GM12878 (cell line): Measurements from ENCODE around the gene FBLN1. TPM values are rescaled to one million over a fixed set of nuclear protein-coding genes. Genes with fewer than 3 reads are reported as not detected.

ENCODE experiments used
- ATAC-seq: fragments of 200-7000 bp; cut with Tn5 transposase; 3 replicates; pipeline ENCODE4 v1.9.1; 2020; ENCODE audit warnings: mild to moderate bottlenecking, moderate library complexity
- BruUV-seq: library from RNA; stranded (reverse); fragments of 400-500 nt; replicated peaks from 2 replicates; lab custom pipeline; 2021; lab: Mats Ljungman, UMichigan
- CTCF ChIA-PET: fragments of 300-600 bp; sonication (Branson Sonifier 250); formaldehyde crosslinking; extraction: SDS; loops from one replicate; lab custom pipeline; 2021; ENCODE audit warnings: inconsistent platforms; lab: Yijun Ruan, JAX
- POLR2A ChIA-PET: fragments of 350-600 bp; formaldehyde crosslinking; extraction: SDS; loops from one replicate; lab custom pipeline; 2021; ENCODE audit warnings: inconsistent platforms; lab: Charles Lee
- RAD21 ChIA-PET: fragments of 300-600 bp; sonication (Branson Sonifier 250); formaldehyde crosslinking; loops from one replicate; lab custom pipeline; 2023; ENCODE audit warnings: antibody characterized with exemption; ENCODE audit not compliant: unreplicated experiment; lab: Charles Lee
- SMC1A ChIA-PET: fragments of 300-600 bp; sonication (Branson Sonifier 250); formaldehyde crosslinking; loops from one replicate; lab custom pipeline; 2023; ENCODE audit not compliant: unreplicated experiment, uncharacterized antibody; lab: Charles Lee
- DNase-seq: peaks from one replicate; pipeline ENCODE4 v3.0.0-alpha.2; 2011; ENCODE audit warnings: low read depth, low spot score
- FAIRE-seq: peaks from 3 replicates; lab custom pipeline; 2011; peaks lifted over from hg19 to GRCh38; lab: Jason Lieb, UNC
- H2AFZ ChIP-seq: 2 replicates; pipeline ENCODE4 v1.6.0; 2011; ENCODE audit warnings: low read depth, low read length, control low read depth; ENCODE audit not compliant: control insufficient read depth
- H3K27ac ChIP-seq: 2 replicates; pipeline ENCODE4 v1.5.1; 2011; ENCODE audit warnings: control low read depth; ENCODE audit not compliant: control insufficient read depth, insufficient read depth
- H3K27me3 ChIP-seq, 2 experiments: replicated peaks in 1 of 2; 2 replicates each; pipeline versions ENCODE4 v1.6.0 to v1.6.1; 2011; ENCODE audit warnings: low read length in 1 of 2; ENCODE audit not compliant: control insufficient read depth in 2 of 2, insufficient read depth in 2 of 2
- H3K36me3 ChIP-seq, 2 experiments: 2 replicates each; pipeline ENCODE4 v1.5.1; 2011; ENCODE audit warnings: low read length in 1 of 2; ENCODE audit not compliant: control insufficient read depth in 2 of 2, insufficient read depth in 2 of 2
- H3K4me1 ChIP-seq: 2 replicates; pipeline ENCODE4 v1.6.1; 2011; ENCODE audit warnings: mild to moderate bottlenecking, low read length, moderate library complexity, mixed read lengths; ENCODE audit not compliant: control insufficient read depth, insufficient read depth
- H3K4me2 ChIP-seq: 2 replicates; pipeline ENCODE4 v1.6.0; 2011; ENCODE audit warnings: control low read depth; ENCODE audit not compliant: control insufficient read depth, insufficient read depth
- H3K4me3 ChIP-seq: fragments of 200-600 bp; sonication (generic); 2 replicates; pipeline ENCODE4 v1.5.1; 2016
- H3K79me2 ChIP-seq: 2 replicates; pipeline ENCODE4 v1.6.0; 2011; ENCODE audit warnings: low read length; ENCODE audit not compliant: control insufficient read depth, insufficient read depth
- H3K9ac ChIP-seq: 2 replicates; pipeline ENCODE4 v1.8.0; 2011; ENCODE audit warnings: low read length, control low read depth, mixed read lengths; ENCODE audit not compliant: control insufficient read depth, insufficient read depth
- H3K9me3 ChIP-seq: replicated peaks from 3 replicates; pipeline ENCODE4 v1.5.1; 2011; ENCODE audit warnings: mild to moderate bottlenecking, low read length; ENCODE audit not compliant: control insufficient read depth, insufficient read depth
- H4K20me1 ChIP-seq: 2 replicates; pipeline ENCODE4 v1.6.0; 2011; ENCODE audit not compliant: control insufficient read depth, insufficient read depth
- GABPA ChIP-seq: IDR thresholded peaks from 2 replicates; pipeline ENCODE4 v1.6.1; 2014; ENCODE audit warnings: antibody characterized with exemption, low read depth, mild to moderate bottlenecking, inconsistent platforms
- NR2F1 ChIP-seq: fragments of 450-650 bp; conservative IDR thresholded peaks from 2 replicates; pipeline ENCODE4 v1.6.1; 2017; ENCODE audit warnings: mild to moderate bottlenecking
- SIX5 ChIP-seq: IDR thresholded peaks from 2 replicates; pipeline ENCODE4 v1.6.1; 2011; ENCODE audit warnings: mild to moderate bottlenecking, low read depth, low read length, moderate library complexity; ENCODE audit not compliant: severe bottlenecking
- SREBF2 ChIP-seq: IDR thresholded peaks from 2 replicates; pipeline ENCODE4 v1.6.1; 2012; ENCODE audit warnings: mild to moderate bottlenecking, low read length
- TCF12 ChIP-seq: IDR thresholded peaks from 2 replicates; pipeline ENCODE4 v1.6.1; 2011; ENCODE audit warnings: low read depth, mild to moderate bottlenecking, low read length
- YY1 ChIP-seq: IDR thresholded peaks from 2 replicates; pipeline ENCODE4 v1.6.1; 2011; ENCODE audit warnings: low read depth, mild to moderate bottlenecking, low read length
- ZBED1 ChIP-seq: IDR thresholded peaks from 2 replicates; pipeline ENCODE4 v1.6.1; 2016; ENCODE audit warnings: borderline replicate concordance
- WGBS: methylation state at CpG from one replicate; pipeline ENCODE4 v1.1.6; 2016; ENCODE audit warnings: low lambda C conversion rate; ENCODE audit not compliant: insufficient replicate concordance, insufficient coverage; ENCODE audit errors: missing lambda C conversion rate; 5-methylcytosine and 5-hydroxymethylcytosine counted together
- in situ Hi-C: fragments of 300-500 bp; cut with MboI; formaldehyde crosslinking; loops from 9 replicates; pipeline ENCODE4 v1.14.3; 2018; ENCODE audit warnings: mixed read lengths
- intact Hi-C: fragments of 100-400 bp; cut with micrococcal nuclease; formaldehyde crosslinking; loops from one replicate; pipeline ENCODE4 v1.14.2; 2022; ENCODE audit not compliant: unreplicated experiment
- polyA plus RNA-seq, 11 experiments: library from polyadenylated mRNA; depleted of rRNA in 4 of 11; unstranded in 6 of 11; stranded (reverse) in 5 of 11; fragments of >200 nt; fragmentation: Nextera tagmentation in 4 of 11; fragmentation: Illumina TruSeq in 1 of 11; extraction: Ambion mirVana in 4 of 11; extraction: Trizol in 1 of 11; gene quantifications; 1 replicate in 1 of 11; 2 replicates in 10 of 11; pipeline versions ENCODE4 v1.2.1 to v1.2.3, GENCODE V29; 2011 to 2016; ENCODE audit warnings: inconsistent platforms in 2 of 11, missing spikeins in 2 of 11, low read depth in 1 of 11
- total RNA-seq, 4 experiments: library from RNA; depleted of rRNA in 3 of 4; stranded (reverse); fragments of >200 nt in 3 of 4; fragmentation: Illumina TruSeq in 1 of 4; extraction: Trizol in 1 of 4; gene quantifications; 2 replicates each; pipeline versions ENCODE4 v1.2.1 to v1.2.3, GENCODE V29; 2013 to 2021
- TF ChIP-seq, protein P1 (sequence below): IDR thresholded peaks from 2 replicates; pipeline ENCODE4 v1.6.1; 2012; ENCODE audit warnings: low read depth, low read length, improper control_type of control experiment
- TF ChIP-seq, protein P2 (sequence below): fragments of 450-650 bp; formaldehyde crosslinking; IDR thresholded peaks from 2 replicates; pipeline ENCODE4 v1.5.0; 2022; ENCODE audit warnings: mild to moderate bottlenecking, missing genetic modification characterization
- TF ChIP-seq, protein P3 (sequence below): IDR thresholded peaks from 2 replicates; pipeline ENCODE4 v1.6.1; 2012; ENCODE audit warnings: low read depth, low read length, improper control_type of control experiment

FBLN1 gene
- total and polyA plus RNA-seq, 10 of the 15 experiments (the other 5 are each of a cell fraction or from before 2014, with no cell fraction given), result 0.20 to 0.51 TPM; not detected in 8

DNA sequence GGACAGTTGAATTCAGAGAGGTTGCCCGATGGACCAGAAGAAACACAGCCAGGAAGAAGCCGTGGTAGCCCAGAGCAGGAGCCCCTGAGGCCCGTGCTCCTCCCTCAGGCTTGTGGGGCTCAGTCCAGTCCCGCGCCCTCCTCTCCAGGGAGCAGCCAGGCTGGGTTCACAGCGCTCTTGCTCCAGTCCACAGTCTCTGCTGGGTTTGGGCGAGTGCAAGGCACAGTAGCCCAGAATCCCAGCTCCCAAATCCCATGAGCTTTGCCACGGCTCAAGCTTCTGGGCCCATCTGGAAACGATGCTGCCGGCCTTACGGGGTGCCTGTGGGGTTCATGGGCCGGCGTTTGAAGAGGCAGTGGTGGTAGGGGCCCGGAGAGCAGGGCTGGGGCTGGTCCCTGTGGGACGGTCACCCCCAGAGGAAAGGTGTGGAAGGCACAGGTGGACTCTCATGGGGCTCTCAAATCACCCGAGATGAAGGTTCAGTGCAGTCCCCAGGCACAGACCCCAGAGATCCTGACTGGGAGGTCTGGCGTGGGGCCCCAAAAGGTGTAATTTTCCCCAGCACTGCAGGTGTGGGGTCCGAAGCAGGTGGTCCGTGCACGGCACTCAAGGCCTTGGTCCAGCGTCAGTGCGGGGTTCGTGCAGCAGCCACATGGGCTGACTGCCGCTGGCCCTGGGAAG lies 138.4 kb downstream of the FBLN1 start:
- ATAC-seq, result no peak
- TF ChIP-seq, protein P1, sequence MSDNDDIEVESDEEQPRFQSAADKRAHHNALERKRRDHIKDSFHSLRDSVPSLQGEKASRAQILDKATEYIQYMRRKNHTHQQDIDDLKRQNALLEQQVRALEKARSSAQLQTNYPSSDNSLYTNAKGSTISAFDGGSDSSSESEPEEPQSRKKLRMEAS, result no peak
- TF ChIP-seq, protein P2, sequence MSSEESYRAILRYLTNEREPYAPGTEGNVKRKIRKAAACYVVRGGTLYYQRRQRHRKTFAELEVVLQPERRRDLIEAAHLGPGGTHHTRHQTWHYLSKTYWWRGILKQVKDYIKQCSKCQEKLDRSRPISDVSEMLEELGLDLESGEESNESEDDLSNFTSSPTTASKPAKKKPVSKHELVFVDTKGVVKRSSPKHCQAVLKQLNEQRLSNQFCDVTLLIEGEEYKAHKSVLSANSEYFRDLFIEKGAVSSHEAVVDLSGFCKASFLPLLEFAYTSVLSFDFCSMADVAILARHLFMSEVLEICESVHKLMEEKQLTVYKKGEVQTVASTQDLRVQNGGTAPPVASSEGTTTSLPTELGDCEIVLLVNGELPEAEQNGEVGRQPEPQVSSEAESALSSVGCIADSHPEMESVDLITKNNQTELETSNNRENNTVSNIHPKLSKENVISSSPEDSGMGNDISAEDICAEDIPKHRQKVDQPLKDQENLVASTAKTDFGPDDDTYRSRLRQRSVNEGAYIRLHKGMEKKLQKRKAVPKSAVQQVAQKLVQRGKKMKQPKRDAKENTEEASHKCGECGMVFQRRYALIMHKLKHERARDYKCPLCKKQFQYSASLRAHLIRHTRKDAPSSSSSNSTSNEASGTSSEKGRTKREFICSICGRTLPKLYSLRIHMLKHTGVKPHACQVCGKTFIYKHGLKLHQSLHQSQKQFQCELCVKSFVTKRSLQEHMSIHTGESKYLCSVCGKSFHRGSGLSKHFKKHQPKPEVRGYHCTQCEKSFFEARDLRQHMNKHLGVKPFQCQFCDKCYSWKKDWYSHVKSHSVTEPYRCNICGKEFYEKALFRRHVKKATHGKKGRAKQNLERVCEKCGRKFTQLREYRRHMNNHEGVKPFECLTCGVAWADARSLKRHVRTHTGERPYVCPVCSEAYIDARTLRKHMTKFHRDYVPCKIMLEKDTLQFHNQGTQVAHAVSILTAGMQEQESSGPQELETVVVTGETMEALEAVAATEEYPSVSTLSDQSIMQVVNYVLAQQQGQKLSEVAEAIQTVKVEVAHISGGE (CRISPR knock-in tag), result no peak
- TF ChIP-seq, protein P3, sequence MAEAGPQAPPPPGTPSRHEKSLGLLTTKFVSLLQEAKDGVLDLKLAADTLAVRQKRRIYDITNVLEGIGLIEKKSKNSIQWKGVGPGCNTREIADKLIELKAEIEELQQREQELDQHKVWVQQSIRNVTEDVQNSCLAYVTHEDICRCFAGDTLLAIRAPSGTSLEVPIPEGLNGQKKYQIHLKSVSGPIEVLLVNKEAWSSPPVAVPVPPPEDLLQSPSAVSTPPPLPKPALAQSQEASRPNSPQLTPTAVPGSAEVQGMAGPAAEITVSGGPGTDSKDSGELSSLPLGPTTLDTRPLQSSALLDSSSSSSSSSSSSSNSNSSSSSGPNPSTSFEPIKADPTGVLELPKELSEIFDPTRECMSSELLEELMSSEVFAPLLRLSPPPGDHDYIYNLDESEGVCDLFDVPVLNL, result no peak
- TF ChIP-seq SIX5 (no peak), SREBF2 (no peak), YY1 (no peak), GABPA (no peak), TCF12 (no peak), ZBED1 (no peak), NR2F1 (no peak)
- ChIA-PET CTCF (interaction anchor here (1.2 kb wide), 1 partner anchor 12 kb away, joined by 3 read pairs; no protein-coding TSS in a partner anchor), SMC1A (no interaction called here), RAD21 (no interaction called here), POLR2A (no interaction called here)
- Histone ChIP-seq H3K27me3 (peaks cover 2 to 3% of the 10 kb centered on the region in 2 experiments; a peak in 2 of 4 replicates), H3K4me2 (no peak overlapping the region), H3K36me3 (no peaks in the 10 kb centered on the region), H4K20me1 (no peaks in the 10 kb centered on the region), H2AFZ (no peak overlapping the region), H3K79me2 (no peaks in the 10 kb centered on the region), H3K9ac (no peak overlapping the region), H3K9me3 (no peaks in the 10 kb centered on the region), H3K4me3 (no peak overlapping the region), H3K27ac (no peak overlapping the region), H3K4me1 (peaks cover 5% of the 10 kb centered on the region; the same call in 1 of the 2 replicates)
- no peak for FAIRE-seq
- 57% methylated on average over 24 of the region's 24 CpGs for WGBS
- intact Hi-C loops, result loop anchor here (10.0 kb wide), 1 partner anchor 224 kb away; no protein-coding TSS in a partner anchor
- in situ Hi-C loops, result loop anchor here (5.0 kb wide), 1 partner anchor 326 kb away; no protein-coding TSS in a partner anchor
- BruUV-seq, result no TSS peak
- DNase-seq, result no peak
